Neutrophil (primary cell): ENCODE measurements around the gene BAZ1B.
A peak's percentile ranks its signal among the peaks of the same experiment; 100 is the strongest.
"Not testable (repeated sequence)": the region's sequence is repeated elsewhere in the genome, so short reads cannot be mapped to it uniquely, and the experiment has no call there.

Source experiments
- H3K27ac ChIP-seq: fragments of 200-600 bp; sonication (generic); 2 replicates; pipeline ENCODE4 v1.5.1; 2016; ENCODE audit warnings: mild to moderate bottlenecking, moderate library complexity
- H3K27me3 ChIP-seq: fragments of 200-600 bp; sonication (generic); 2 replicates; pipeline ENCODE4 v1.6.0; 2016; ENCODE audit warnings: mild to moderate bottlenecking
- H3K36me3 ChIP-seq: fragments of 200-600 bp; sonication (generic); 2 replicates; pipeline ENCODE4 v1.5.1; 2017
- H3K4me1 ChIP-seq, 2 experiments: fragments of 200-600 bp in 1 of 2; sonication (generic) in 1 of 2; 1 replicate in 1 of 2; 2 replicates in 1 of 2; pipeline versions ENCODE4 v1.5.1 to v1.6.1; 2013 to 2016; ENCODE audit warnings: low read depth in 1 of 2, low read length in 1 of 2, mild to moderate bottlenecking in 1 of 2, moderate library complexity in 1 of 2; ENCODE audit not compliant: control insufficient read depth in 1 of 2, insufficient read depth in 1 of 2
- H3K4me3 ChIP-seq, 2 experiments: fragments of 200-600 bp in 1 of 2; sonication (generic) in 1 of 2; 1 replicate in 1 of 2; 2 replicates in 1 of 2; pipeline ENCODE4 v1.5.1; 2013 to 2016; ENCODE audit warnings: low read depth in 1 of 2, low read length in 1 of 2, mild to moderate bottlenecking in 1 of 2, moderate library complexity in 1 of 2
- H3K9me3 ChIP-seq: fragments of 200-600 bp; sonication (generic); 2 replicates; pipeline ENCODE4 v1.5.1; 2016
- TF ChIP-seq, protein P1 (sequence below): fragments of 200-600 bp; sonication (generic); IDR thresholded peaks from 2 replicates; pipeline ENCODE4 v1.5.1; 2016; ENCODE audit warnings: antibody characterized with exemption

Gene BAZ1B

DNA sequence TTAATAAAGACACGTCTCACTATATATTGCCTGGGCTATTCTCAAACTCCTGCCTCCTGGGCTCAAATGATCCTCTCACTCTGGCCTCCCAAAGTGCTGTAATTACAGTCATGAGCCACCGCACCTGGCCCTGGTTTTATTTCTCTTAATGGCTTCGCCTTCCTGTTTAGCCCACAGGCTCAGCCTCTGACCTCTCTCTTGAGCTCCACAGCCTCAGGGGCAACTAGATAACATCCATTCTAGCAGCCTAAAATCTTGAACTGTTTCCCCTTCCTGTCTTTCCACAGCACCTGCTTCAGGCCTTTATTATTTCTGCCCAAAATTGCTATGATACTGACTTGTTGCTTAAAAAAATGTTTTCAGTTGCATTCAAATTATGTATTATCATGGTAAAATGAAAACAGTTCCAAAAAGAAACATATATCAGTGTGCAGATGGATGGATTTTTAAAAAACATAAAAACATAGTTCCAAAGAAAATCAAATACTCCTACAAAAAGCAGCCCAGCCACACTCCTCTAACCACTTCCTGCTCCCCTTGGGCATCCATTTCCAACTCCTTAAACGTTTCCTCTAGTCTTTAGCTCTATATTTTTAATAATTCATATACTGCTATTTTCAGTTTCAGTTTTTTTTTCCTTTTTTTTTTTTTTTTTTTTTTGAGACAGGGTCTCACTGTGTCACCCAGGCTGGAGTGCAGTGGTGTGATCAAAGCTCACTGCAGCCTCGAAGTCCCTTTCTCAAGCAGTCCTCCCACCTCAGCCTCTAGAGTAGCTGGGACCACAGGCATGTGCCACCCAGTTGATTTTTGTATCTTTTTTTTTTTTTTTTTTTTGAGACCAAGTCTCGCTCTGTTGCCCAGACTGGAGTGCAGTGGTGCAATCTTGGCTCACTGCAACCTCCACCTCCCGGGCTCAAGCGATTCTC, 5.1 kb upstream of the BAZ1B start:
- Histone ChIP-seq H3K4me3 (no peak overlapping the region), H3K9me3 (no peaks in the 10 kb centered on the region), H3K27ac (no peak overlapping the region)

DNA sequence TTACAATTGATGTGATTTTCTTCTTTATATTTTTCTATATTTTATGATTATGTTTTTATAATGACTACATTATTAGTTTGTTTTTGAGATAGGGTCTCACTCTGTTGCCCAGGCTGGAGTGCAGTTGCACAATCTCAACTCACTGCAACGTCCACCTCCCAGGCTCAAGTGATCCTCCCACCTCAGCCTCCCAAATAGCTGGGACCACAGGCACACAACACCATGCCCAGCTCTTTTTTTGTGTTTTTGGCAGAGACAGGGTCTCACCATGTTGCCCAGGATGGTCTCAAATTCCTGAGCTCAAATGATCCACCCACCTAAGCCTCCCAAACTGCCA, 4.0 kb upstream of the BAZ1B start:
- H3K4me3 ChIP-seq, H3K36me3 ChIP-seq, H3K9me3 ChIP-seq, H3K27ac ChIP-seq, H3K27me3 ChIP-seq: not testable (repeated sequence)
- H3K4me1 ChIP-seq: peaks cover 17 to 19% of the 10 kb centered on the region in 2 experiments

More for the DNA sequence above, 5.1 kb upstream of the BAZ1B start:
- Histone ChIP-seq H3K27me3 (no peaks in the 10 kb centered on the region), H3K36me3 (no peaks in the 10 kb centered on the region), H3K4me1 (peaks cover 11 to 15% of the 10 kb centered on the region in 2 experiments)
- TF ChIP-seq, protein P1, sequence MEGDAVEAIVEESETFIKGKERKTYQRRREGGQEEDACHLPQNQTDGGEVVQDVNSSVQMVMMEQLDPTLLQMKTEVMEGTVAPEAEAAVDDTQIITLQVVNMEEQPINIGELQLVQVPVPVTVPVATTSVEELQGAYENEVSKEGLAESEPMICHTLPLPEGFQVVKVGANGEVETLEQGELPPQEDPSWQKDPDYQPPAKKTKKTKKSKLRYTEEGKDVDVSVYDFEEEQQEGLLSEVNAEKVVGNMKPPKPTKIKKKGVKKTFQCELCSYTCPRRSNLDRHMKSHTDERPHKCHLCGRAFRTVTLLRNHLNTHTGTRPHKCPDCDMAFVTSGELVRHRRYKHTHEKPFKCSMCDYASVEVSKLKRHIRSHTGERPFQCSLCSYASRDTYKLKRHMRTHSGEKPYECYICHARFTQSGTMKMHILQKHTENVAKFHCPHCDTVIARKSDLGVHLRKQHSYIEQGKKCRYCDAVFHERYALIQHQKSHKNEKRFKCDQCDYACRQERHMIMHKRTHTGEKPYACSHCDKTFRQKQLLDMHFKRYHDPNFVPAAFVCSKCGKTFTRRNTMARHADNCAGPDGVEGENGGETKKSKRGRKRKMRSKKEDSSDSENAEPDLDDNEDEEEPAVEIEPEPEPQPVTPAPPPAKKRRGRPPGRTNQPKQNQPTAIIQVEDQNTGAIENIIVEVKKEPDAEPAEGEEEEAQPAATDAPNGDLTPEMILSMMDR: no peak

DNA sequence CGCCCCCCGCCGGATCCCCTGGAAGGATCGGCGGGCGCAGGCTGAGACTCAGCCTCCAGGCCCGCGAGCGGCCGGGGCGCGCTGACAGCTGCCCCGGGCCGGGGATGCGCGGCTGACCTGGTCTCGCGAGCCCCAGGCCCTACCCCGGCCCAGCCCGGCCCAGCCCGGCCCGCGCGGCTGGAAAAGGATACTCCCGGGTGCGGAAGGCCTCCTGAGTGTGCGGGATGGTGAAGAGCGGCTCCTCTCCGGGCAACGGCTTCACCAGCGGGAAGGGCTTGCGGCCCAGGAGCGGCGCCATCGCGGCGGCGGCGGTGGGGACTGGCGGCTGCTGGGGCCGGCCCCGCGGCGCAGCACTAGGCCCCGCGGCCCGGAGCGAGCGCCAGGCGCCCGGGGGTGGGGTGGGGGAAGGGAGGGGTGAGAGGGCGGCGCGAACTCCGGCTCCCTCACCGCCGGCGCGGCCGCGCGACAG, 423 bp downstream of the BAZ1B start:
- H3K4me1 ChIP-seq: peaks cover 36 to 38% of the 10 kb centered on the region in 2 experiments
- no peaks in the 10 kb centered on the region for H3K9me3 ChIP-seq
- H3K4me3 ChIP-seq: peak overlapping the region; percentile 87 to 89

DNA sequence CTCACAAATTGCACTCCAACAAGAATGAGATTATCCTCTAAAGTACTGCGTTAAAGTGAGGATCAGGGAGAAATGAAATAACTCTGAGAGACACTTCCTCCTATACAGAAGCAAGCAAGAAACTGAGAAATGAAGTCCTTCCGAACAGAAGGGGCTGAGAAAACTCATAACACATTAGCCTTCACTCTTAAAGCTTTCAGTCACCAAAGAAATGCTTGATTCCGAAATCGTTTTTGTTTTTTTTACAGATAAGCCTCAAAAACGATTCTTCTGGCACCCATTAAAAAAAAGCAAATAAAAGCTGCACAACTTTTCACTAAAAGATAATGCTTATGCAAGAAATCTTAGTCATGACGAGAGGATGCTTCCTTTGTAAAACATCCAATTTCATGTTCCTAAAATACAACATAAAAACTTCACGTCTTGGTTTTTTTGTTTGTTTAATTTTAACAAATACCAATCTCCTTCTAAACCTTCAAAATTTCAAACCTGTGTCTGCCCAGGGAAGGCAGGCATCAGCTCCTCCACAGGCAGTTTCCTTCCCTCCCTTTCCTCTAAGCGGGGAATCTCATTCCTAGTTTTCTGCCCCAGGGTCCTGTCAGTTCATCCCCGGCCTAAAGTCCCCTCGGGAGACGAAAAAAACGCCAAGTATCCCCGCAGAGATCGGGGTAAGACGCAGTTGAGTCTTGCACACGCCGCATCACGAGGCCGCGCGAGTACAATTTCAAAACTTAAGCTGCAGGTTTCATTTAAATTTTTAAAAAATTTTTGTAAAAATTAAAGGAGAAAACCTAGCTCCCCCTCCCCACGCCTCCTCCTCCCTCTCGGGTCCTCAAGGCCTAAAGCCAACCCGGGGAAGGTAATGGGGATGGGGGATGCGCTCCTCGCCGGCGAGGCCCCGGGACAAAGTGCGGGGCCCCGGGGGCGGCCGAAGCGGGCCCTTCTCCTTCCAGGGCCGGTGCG, 1.1 kb downstream of the BAZ1B start:
- no peaks in the 10 kb centered on the region for H3K9me3 ChIP-seq
- H3K4me3 ChIP-seq: peak overlapping the region; percentile 87 to 89
- H3K27ac ChIP-seq: peak overlapping the region; percentile 85
- peaks cover under 1% of the 10 kb centered on the region for H3K36me3 ChIP-seq
- H3K27me3 ChIP-seq: no peaks in the 10 kb centered on the region
- H3K4me1 ChIP-seq: peaks cover 36 to 38% of the 10 kb centered on the region in 2 experiments
- TF ChIP-seq, protein P1: no peak

More for the DNA sequence above, 423 bp downstream of the BAZ1B start:
- Histone ChIP-seq H3K27ac (peak overlapping the region; percentile 85), H3K27me3 (no peaks in the 10 kb centered on the region), H3K36me3 (no peaks in the 10 kb centered on the region)
- TF ChIP-seq, protein P1: no peak

DNA sequence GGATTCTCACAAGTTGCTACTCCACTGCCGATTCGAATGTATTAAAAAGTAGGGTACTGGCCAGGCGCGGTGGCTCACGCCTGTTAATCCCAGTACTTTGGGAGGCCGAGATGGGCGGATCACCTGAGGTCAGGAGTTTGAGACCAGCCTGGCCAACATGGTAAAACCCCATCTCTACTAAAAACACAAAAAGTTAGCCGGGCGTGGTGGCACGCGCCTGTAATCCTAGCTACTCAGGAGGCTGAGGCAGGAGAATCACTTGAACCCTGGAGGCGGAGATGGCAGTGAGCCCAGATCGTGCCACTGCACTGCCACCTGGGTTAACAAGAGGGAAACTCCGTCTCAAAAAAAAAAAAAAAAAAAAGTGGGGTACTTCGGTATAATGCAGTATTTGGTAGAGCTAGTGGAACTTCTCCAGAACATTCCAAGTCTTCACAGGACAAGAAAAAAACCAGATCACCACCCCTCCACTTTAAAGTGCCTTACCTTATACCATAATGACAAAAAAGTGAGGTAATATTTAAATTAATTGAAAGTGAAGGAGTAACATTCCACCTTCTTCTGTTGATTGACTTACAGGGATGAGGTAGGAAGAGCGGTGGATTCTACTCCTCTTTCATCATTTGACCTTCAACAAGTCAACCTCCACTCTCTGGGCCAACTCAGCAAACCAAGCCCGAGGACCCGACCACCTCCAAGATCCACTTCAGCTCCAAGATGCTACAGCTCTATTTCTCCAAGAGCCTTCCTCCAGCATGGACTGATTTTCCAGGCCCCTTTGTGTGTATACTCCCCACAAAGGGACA, 2.0 kb downstream of the BAZ1B start:
- peaks cover 31% of the 10 kb centered on the region in 2 experiments for H3K4me1 ChIP-seq
- H3K27me3 ChIP-seq: no peaks in the 10 kb centered on the region
- no peak overlapping the region for H3K4me3 ChIP-seq
- TF ChIP-seq, protein P1: no peak
- H3K9me3 ChIP-seq: no peaks in the 10 kb centered on the region
- peak overlapping the region; percentile 85 for H3K27ac ChIP-seq
- H3K36me3 ChIP-seq: peaks cover 6% of the 10 kb centered on the region
